Neural progenitor cell (in vitro differentiated cells): Measurements from ENCODE around the gene TP53BP1. TPM values are rescaled to one million over a fixed set of nuclear protein-coding genes. Genes with fewer than 3 reads are reported as not detected.

ENCODE experiments used
- DNase-seq: peaks from one replicate; pipeline ENCODE4 v3.0.0-alpha.2; 2016; ENCODE audit warnings: low spot score
- H2AFZ ChIP-seq: fragments of 200-600 bp; sonication (generic); replicated peaks from 2 replicates; pipeline ENCODE4 v1.6.1; 2016; ENCODE audit warnings: antibody characterized with exemption
- H3F3A ChIP-seq: fragments of 200-600 bp; sonication (generic); 2 replicates; pipeline ENCODE4 v1.6.1; 2016; ENCODE audit warnings: antibody characterized with exemption, low read depth
- H3K27ac ChIP-seq: fragments of 200-600 bp; sonication (generic); 2 replicates; pipeline ENCODE4 v1.5.1; 2016; ENCODE audit warnings: mild to moderate bottlenecking
- H3K27me3 ChIP-seq: fragments of 200-600 bp; sonication (generic); 2 replicates; pipeline ENCODE4 v1.6.1; 2016; ENCODE audit warnings: mild to moderate bottlenecking, moderate library complexity
- H3K36me3 ChIP-seq: fragments of 200-600 bp; sonication (generic); 2 replicates; pipeline ENCODE4 v1.5.1; 2016
- H3K4me1 ChIP-seq: fragments of 200-600 bp; sonication (generic); 2 replicates; pipeline ENCODE4 v1.6.1; 2016; ENCODE audit warnings: mixed run types
- H3K4me2 ChIP-seq: fragments of 200-600 bp; sonication (generic); 2 replicates; pipeline ENCODE4 v1.6.1; 2016
- H3K4me3 ChIP-seq: fragments of 200-600 bp; sonication (generic); 2 replicates; pipeline ENCODE4 v1.5.1; 2016
- H3K79me2 ChIP-seq: fragments of 200-600 bp; sonication (generic); 2 replicates; pipeline ENCODE4 v1.6.1; 2016; ENCODE audit warnings: low read depth
- H3K9ac ChIP-seq: fragments of 200-600 bp; sonication (generic); 2 replicates; pipeline ENCODE4 v1.6.1; 2016
- H3K9me3 ChIP-seq: fragments of 200-600 bp; sonication (generic); 2 replicates; pipeline ENCODE4 v1.5.1; 2016; ENCODE audit warnings: low read depth
- H4K20me1 ChIP-seq: fragments of 200-600 bp; sonication (generic); 2 replicates; pipeline ENCODE4 v1.6.1; 2016; ENCODE audit warnings: low read depth
- H3K27ac Mint-ChIP-seq: 3 replicates; pipeline ENCODE4 v1.8.0; 2021; ENCODE audit warnings: mixed read lengths
- H3K27me3 Mint-ChIP-seq: 2 replicates; pipeline ENCODE4 v1.8.0; 2022; ENCODE audit warnings: low read depth, mild to moderate bottlenecking, inconsistent platforms, moderate library complexity, mixed read lengths; ENCODE audit not compliant: insufficient read depth
- H3K36me3 Mint-ChIP-seq: 3 replicates; pipeline ENCODE4 v1.8.0; 2021; ENCODE audit warnings: mixed read lengths
- H3K4me1 Mint-ChIP-seq: 3 replicates; pipeline ENCODE4 v1.8.0; 2021; ENCODE audit warnings: mixed read lengths
- H3K4me3 Mint-ChIP-seq: 3 replicates; pipeline ENCODE4 v1.8.0; 2021; ENCODE audit warnings: mild to moderate bottlenecking, moderate library complexity, mixed read lengths
- H3K9me3 Mint-ChIP-seq: 3 replicates; pipeline ENCODE4 v1.8.0; 2020; ENCODE audit warnings: mixed read lengths
- CTCF ChIP-seq: fragments of 200-600 bp; sonication (generic); IDR thresholded peaks from 2 replicates; pipeline ENCODE4 v1.5.1; 2017; ENCODE audit warnings: antibody characterized with exemption, mild to moderate bottlenecking
- EZH2 ChIP-seq: fragments of 200-600 bp; sonication (generic); IDR thresholded peaks from 2 replicates; pipeline ENCODE4 v1.6.1; 2017; ENCODE audit warnings: antibody characterized with exemption, mild to moderate bottlenecking, moderate library complexity
- EZH2phosphoT487 ChIP-seq: fragments of 200-600 bp; sonication (generic); IDR thresholded peaks from 2 replicates; pipeline ENCODE4 v1.6.1; 2017; ENCODE audit warnings: antibody characterized with exemption
- total RNA-seq: library from RNA; depleted of rRNA; stranded (reverse); fragments of >200 nt; gene quantifications from 2 replicates; pipeline ENCODE4 v1.2.3, GENCODE V29; 2015; ENCODE audit warnings: low replicate concordance

Gene TP53BP1
- total RNA-seq, 1 donor from 2014 or later: 66.5 TPM

- H3F3A ChIP-seq: peaks cover 8% of the 10 kb centered on the region
- no peak overlapping the region for H3K27ac Mint-ChIP-seq
- H3K79me2 ChIP-seq: no peaks in the 10 kb centered on the region
- peaks cover 29% of the 10 kb centered on the region for H3K36me3 Mint-ChIP-seq
- H3K4me2 ChIP-seq: no peak overlapping the region
- no peaks in the 10 kb centered on the region for H3K4me1 ChIP-seq
- no peaks in the 10 kb centered on the region for H3K9me3 Mint-ChIP-seq
- no peaks in the 10 kb centered on the region for H3K4me1 Mint-ChIP-seq
- H3K27me3 ChIP-seq: no peaks in the 10 kb centered on the region
- H2AFZ ChIP-seq: no peak overlapping the region
- H3K9me3 ChIP-seq: no peaks in the 10 kb centered on the region
- no peak overlapping the region for H3K27ac ChIP-seq
- DNase-seq: no peak
- H3K9ac ChIP-seq: no peak overlapping the region
- H3K36me3 ChIP-seq: peaks cover 8% of the 10 kb centered on the region
- no peak for TF ChIP-seq EZH2
- TF ChIP-seq CTCF: no peak
- TF ChIP-seq EZH2phosphoT487: no peak
- no peak overlapping the region for H3K4me3 Mint-ChIP-seq
- no peak overlapping the region for H3K4me3 ChIP-seq
- H3K27me3 Mint-ChIP-seq: no peaks in the 10 kb centered on the region
- H4K20me1 ChIP-seq: no peaks in the 10 kb centered on the region
Observed at GRCh38 chr15:43433165-43433564, 59.8 kb downstream of the TP53BP1 start.

GRCh38 chr15:43429687-43430086 is 63.3 kb downstream of the TP53BP1 start:
- Mint-ChIP-seq H3K4me3 (no peak overlapping the region), H3K4me1 (no peaks in the 10 kb centered on the region), H3K27ac (no peak overlapping the region), H3K36me3 (peaks cover 38% of the 10 kb centered on the region), H3K27me3 (no peaks in the 10 kb centered on the region), H3K9me3 (no peaks in the 10 kb centered on the region)
- Histone ChIP-seq H3F3A (peaks cover 8% of the 10 kb centered on the region), H3K79me2 (no peaks in the 10 kb centered on the region), H3K27ac (no peak overlapping the region), H2AFZ (no peak overlapping the region), H3K9ac (no peak overlapping the region), H3K36me3 (peaks cover 15% of the 10 kb centered on the region), H4K20me1 (no peaks in the 10 kb centered on the region), H3K4me1 (no peaks in the 10 kb centered on the region), H3K27me3 (no peaks in the 10 kb centered on the region), H3K4me2 (no peak overlapping the region), H3K9me3 (no peaks in the 10 kb centered on the region), H3K4me3 (no peak overlapping the region)
- DNase-seq: no peak
- TF ChIP-seq EZH2: no peak

GRCh38 chr15:43423793-43424192 is 69.2 kb downstream of the TP53BP1 start:
- Mint-ChIP-seq H3K27me3 (no peaks in the 10 kb centered on the region), H3K27ac (no peak overlapping the region)

More at GRCh38 chr15:43423793-43424192, 69.2 kb downstream of the TP53BP1 start:
- H3K9me3 ChIP-seq: no peaks in the 10 kb centered on the region
- H3K4me3 ChIP-seq: no peak overlapping the region
- no peak overlapping the region for H3K9ac ChIP-seq
- Mint-ChIP-seq H3K4me1 (no peaks in the 10 kb centered on the region), H3K9me3 (no peaks in the 10 kb centered on the region), H3K36me3 (peaks cover 47% of the 10 kb centered on the region), H3K4me3 (no peak overlapping the region)
- TF ChIP-seq EZH2: no peak
- TF ChIP-seq EZH2phosphoT487: no peak
- no peak for TF ChIP-seq CTCF
- H3K27ac ChIP-seq: no peak overlapping the region
- peaks cover 3% of the 10 kb centered on the region for H3F3A ChIP-seq
- H3K36me3 ChIP-seq: peaks cover 12% of the 10 kb centered on the region
- H2AFZ ChIP-seq: no peak overlapping the region
- H3K79me2 ChIP-seq: no peaks in the 10 kb centered on the region
- DNase-seq: no peak
- no peaks in the 10 kb centered on the region for H3K27me3 ChIP-seq
- H4K20me1 ChIP-seq: peaks cover 6% of the 10 kb centered on the region
- H3K4me2 ChIP-seq: no peak overlapping the region
- no peaks in the 10 kb centered on the region for H3K4me1 ChIP-seq
